ENCODE results near the gene ATP9B.

ATP9B gene

GRCh38 chr18:79337620-79338019, 268.4 kb downstream of the ATP9B start:
- H3K36me3 ChIP-seq (ENCODE audit: control insufficient read depth in 2 of 2, insufficient read depth in 2 of 2, low read length in 2 of 2): peaks cover 23 to 35% of the 10 kb centered on the region in 2 donors
- no peaks in the 10 kb centered on the region for H3K27me3 ChIP-seq (ENCODE audit: control insufficient read depth in 2 of 2, insufficient read depth in 2 of 2, low read length in 2 of 2)
- H3K9ac ChIP-seq (ENCODE audit: low read depth in 1 of 2, low read length in 2 of 2): no peak overlapping the region
- H3K4me1 ChIP-seq (ENCODE audit: control insufficient read depth in 2 of 2, insufficient read depth in 2 of 2, low read length in 2 of 2): no peaks in the 10 kb centered on the region
- H3K9me3 ChIP-seq (ENCODE audit: control insufficient read depth in 2 of 2, low read length in 2 of 2): no peaks in the 10 kb centered on the region
- H3K4me3 ChIP-seq (ENCODE audit: low read length in 2 of 2): no peak overlapping the region
- H3K27ac ChIP-seq (ENCODE audit: low read depth in 2 of 2, low read length in 2 of 2): no peak overlapping the region

- peaks cover 23 to 31% of the 10 kb centered on the region in 2 donors for H3K36me3 ChIP-seq (ENCODE audit: control insufficient read depth in 2 of 2, insufficient read depth in 2 of 2, low read length in 2 of 2)
- peaks cover 0 to 4% of the 10 kb centered on the region in 2 donors for H3K4me1 ChIP-seq (ENCODE audit: control insufficient read depth in 2 of 2, insufficient read depth in 2 of 2, low read length in 2 of 2)
- no peak overlapping the region for H3K9ac ChIP-seq (ENCODE audit: low read depth in 1 of 2, low read length in 2 of 2)
- H3K27ac ChIP-seq (ENCODE audit: low read depth in 2 of 2, low read length in 2 of 2): no peak overlapping the region
- H3K27me3 ChIP-seq (ENCODE audit: control insufficient read depth in 2 of 2, insufficient read depth in 2 of 2, low read length in 2 of 2): no peaks in the 10 kb centered on the region
- H3K9me3 ChIP-seq (ENCODE audit: control insufficient read depth in 2 of 2, low read length in 2 of 2): no peaks in the 10 kb centered on the region
- H3K4me3 ChIP-seq (ENCODE audit: low read length in 2 of 2): no peak overlapping the region
These were observed 270.1 kb downstream of the ATP9B start for GRCh38 chr18:79339094-79339908.

- no peak overlapping the region for H3K9ac ChIP-seq (ENCODE audit: low read depth in 1 of 2, low read length in 2 of 2)
These were observed 274.5 kb downstream of the ATP9B start for GRCh38 chr18:79343567-79344207.

GRCh38 chr18:79344208-79344581, 275.0 kb downstream of the ATP9B start:
- Histone ChIP-seq H3K4me3 (ENCODE audit: low read length in 2 of 2) (no peak overlapping the region), H3K27me3 (ENCODE audit: control insufficient read depth in 2 of 2, insufficient read depth in 2 of 2, low read length in 2 of 2) (no peaks in the 10 kb centered on the region), H3K4me1 (ENCODE audit: control insufficient read depth in 2 of 2, insufficient read depth in 2 of 2, low read length in 2 of 2) (peaks cover 0 to 4% of the 10 kb centered on the region in 2 donors), H3K9me3 (ENCODE audit: control insufficient read depth in 2 of 2, low read length in 2 of 2) (no peaks in the 10 kb centered on the region), H3K9ac (ENCODE audit: low read depth in 1 of 2, low read length in 2 of 2) (no peak overlapping the region), H3K27ac (ENCODE audit: low read depth in 2 of 2, low read length in 2 of 2) (no peak overlapping the region), H3K36me3 (ENCODE audit: control insufficient read depth in 2 of 2, insufficient read depth in 2 of 2, low read length in 2 of 2) (peaks cover 38 to 53% of the 10 kb centered on the region in 2 donors)

More at GRCh38 chr18:79343567-79344207, 274.5 kb downstream of the ATP9B start:
- Histone ChIP-seq H3K4me1 (ENCODE audit: control insufficient read depth in 2 of 2, insufficient read depth in 2 of 2, low read length in 2 of 2) (peaks cover 0 to 4% of the 10 kb centered on the region in 2 donors), H3K4me3 (ENCODE audit: low read length in 2 of 2) (no peak overlapping the region), H3K9me3 (ENCODE audit: control insufficient read depth in 2 of 2, low read length in 2 of 2) (no peaks in the 10 kb centered on the region), H3K36me3 (ENCODE audit: control insufficient read depth in 2 of 2, insufficient read depth in 2 of 2, low read length in 2 of 2) (peaks cover 40 to 53% of the 10 kb centered on the region in 2 donors), H3K27ac (ENCODE audit: low read depth in 2 of 2, low read length in 2 of 2) (no peak overlapping the region), H3K27me3 (ENCODE audit: control insufficient read depth in 2 of 2, insufficient read depth in 2 of 2, low read length in 2 of 2) (no peaks in the 10 kb centered on the region)

GRCh38 chr18:79345366-79345765, 276.2 kb downstream of the ATP9B start:
- H3K27me3 ChIP-seq (ENCODE audit: control insufficient read depth in 2 of 2, insufficient read depth in 2 of 2, low read length in 2 of 2): no peaks in the 10 kb centered on the region
- peaks cover 40 to 59% of the 10 kb centered on the region in 2 donors for H3K36me3 ChIP-seq (ENCODE audit: control insufficient read depth in 2 of 2, insufficient read depth in 2 of 2, low read length in 2 of 2)
- H3K27ac ChIP-seq (ENCODE audit: low read depth in 2 of 2, low read length in 2 of 2): no peak overlapping the region
- H3K9me3 ChIP-seq (ENCODE audit: control insufficient read depth in 2 of 2, low read length in 2 of 2): no peaks in the 10 kb centered on the region
- H3K4me3 ChIP-seq (ENCODE audit: low read length in 2 of 2): no peak overlapping the region
- H3K4me1 ChIP-seq (ENCODE audit: control insufficient read depth in 2 of 2, insufficient read depth in 2 of 2, low read length in 2 of 2): peaks cover 0 to 4% of the 10 kb centered on the region in 2 donors
- H3K9ac ChIP-seq (ENCODE audit: low read depth in 1 of 2, low read length in 2 of 2): no peak overlapping the region

- H3K27ac ChIP-seq (ENCODE audit: low read depth in 2 of 2, low read length in 2 of 2): no peak overlapping the region
- H3K36me3 ChIP-seq (ENCODE audit: control insufficient read depth in 2 of 2, insufficient read depth in 2 of 2, low read length in 2 of 2): peaks cover 40 to 56% of the 10 kb centered on the region in 2 donors
- H3K4me1 ChIP-seq (ENCODE audit: control insufficient read depth in 2 of 2, insufficient read depth in 2 of 2, low read length in 2 of 2): peaks cover 0 to 4% of the 10 kb centered on the region in 2 donors
These were observed 276.8 kb downstream of the ATP9B start for GRCh38 chr18:79345981-79346380.

GRCh38 chr18:79348066-79348465, 278.9 kb downstream of the ATP9B start:
- peaks cover 0 to 4% of the 10 kb centered on the region in 2 donors for H3K4me1 ChIP-seq (ENCODE audit: control insufficient read depth in 2 of 2, insufficient read depth in 2 of 2, low read length in 2 of 2)
- H3K36me3 ChIP-seq (ENCODE audit: control insufficient read depth in 2 of 2, insufficient read depth in 2 of 2, low read length in 2 of 2): peaks cover 38 to 62% of the 10 kb centered on the region in 2 donors
- no peak overlapping the region for H3K27ac ChIP-seq (ENCODE audit: low read depth in 2 of 2, low read length in 2 of 2)

More at GRCh38 chr18:79345981-79346380, 276.8 kb downstream of the ATP9B start:
- H3K9me3 ChIP-seq (ENCODE audit: control insufficient read depth in 2 of 2, low read length in 2 of 2): no peaks in the 10 kb centered on the region
- no peaks in the 10 kb centered on the region for H3K27me3 ChIP-seq (ENCODE audit: control insufficient read depth in 2 of 2, insufficient read depth in 2 of 2, low read length in 2 of 2)
- no peak overlapping the region for H3K4me3 ChIP-seq (ENCODE audit: low read length in 2 of 2)
- no peak overlapping the region for H3K9ac ChIP-seq (ENCODE audit: low read depth in 1 of 2, low read length in 2 of 2)

GRCh38 chr18:79352432-79352831, 283.2 kb downstream of the ATP9B start:
- Histone ChIP-seq H3K4me3 (ENCODE audit: low read length in 2 of 2) (no peak overlapping the region), H3K4me1 (ENCODE audit: control insufficient read depth in 2 of 2, insufficient read depth in 2 of 2, low read length in 2 of 2) (no peaks in the 10 kb centered on the region), H3K9me3 (ENCODE audit: control insufficient read depth in 2 of 2, low read length in 2 of 2) (no peaks in the 10 kb centered on the region), H3K27me3 (ENCODE audit: control insufficient read depth in 2 of 2, insufficient read depth in 2 of 2, low read length in 2 of 2) (no peaks in the 10 kb centered on the region), H3K9ac (ENCODE audit: low read depth in 1 of 2, low read length in 2 of 2) (no peak overlapping the region), H3K27ac (ENCODE audit: low read depth in 2 of 2, low read length in 2 of 2) (no peak overlapping the region), H3K36me3 (ENCODE audit: control insufficient read depth in 2 of 2, insufficient read depth in 2 of 2, low read length in 2 of 2) (peaks cover 19 to 26% of the 10 kb centered on the region in 2 donors)

More at GRCh38 chr18:79348066-79348465, 278.9 kb downstream of the ATP9B start:
- no peaks in the 10 kb centered on the region for H3K27me3 ChIP-seq (ENCODE audit: control insufficient read depth in 2 of 2, insufficient read depth in 2 of 2, low read length in 2 of 2)
- no peak overlapping the region for H3K9ac ChIP-seq (ENCODE audit: low read depth in 1 of 2, low read length in 2 of 2)
- no peaks in the 10 kb centered on the region for H3K9me3 ChIP-seq (ENCODE audit: control insufficient read depth in 2 of 2, low read length in 2 of 2)
- no peak overlapping the region for H3K4me3 ChIP-seq (ENCODE audit: low read length in 2 of 2)

- H3K4me3 ChIP-seq (ENCODE audit: low read length in 2 of 2): no peak overlapping the region
- no peak overlapping the region for H3K9ac ChIP-seq (ENCODE audit: low read depth in 1 of 2, low read length in 2 of 2)
- peaks cover 15 to 21% of the 10 kb centered on the region in 2 donors for H3K36me3 ChIP-seq (ENCODE audit: control insufficient read depth in 2 of 2, insufficient read depth in 2 of 2, low read length in 2 of 2)
- no peaks in the 10 kb centered on the region for H3K27me3 ChIP-seq (ENCODE audit: control insufficient read depth in 2 of 2, insufficient read depth in 2 of 2, low read length in 2 of 2)
- H3K27ac ChIP-seq (ENCODE audit: low read depth in 2 of 2, low read length in 2 of 2): no peak overlapping the region
- H3K9me3 ChIP-seq (ENCODE audit: control insufficient read depth in 2 of 2, low read length in 2 of 2): no peaks in the 10 kb centered on the region
- no peaks in the 10 kb centered on the region for H3K4me1 ChIP-seq (ENCODE audit: control insufficient read depth in 2 of 2, insufficient read depth in 2 of 2, low read length in 2 of 2)
These were observed 284.1 kb downstream of the ATP9B start for GRCh38 chr18:79353267-79353666.

GRCh38 chr18:79354350-79354749, 285.2 kb downstream of the ATP9B start:
- Histone ChIP-seq H3K36me3 (ENCODE audit: control insufficient read depth in 2 of 2, insufficient read depth in 2 of 2, low read length in 2 of 2) (peaks cover 12 to 16% of the 10 kb centered on the region in 2 donors), H3K27ac (ENCODE audit: low read depth in 2 of 2, low read length in 2 of 2) (no peak overlapping the region), H3K27me3 (ENCODE audit: control insufficient read depth in 2 of 2, insufficient read depth in 2 of 2, low read length in 2 of 2) (no peaks in the 10 kb centered on the region), H3K4me3 (ENCODE audit: low read length in 2 of 2) (no peak overlapping the region), H3K9me3 (ENCODE audit: control insufficient read depth in 2 of 2, low read length in 2 of 2) (no peaks in the 10 kb centered on the region), H3K9ac (ENCODE audit: low read depth in 1 of 2, low read length in 2 of 2) (no peak overlapping the region), H3K4me1 (ENCODE audit: control insufficient read depth in 2 of 2, insufficient read depth in 2 of 2, low read length in 2 of 2) (no peaks in the 10 kb centered on the region)

All from mucosa of rectum (tissue), 2 donors.